ENCODE measurements around the gene TMEM161A. TPM values are rescaled to one million over a fixed set of nuclear protein-coding genes. Genes with fewer than 3 reads are reported as not detected.
A peak's percentile ranks its signal among the peaks of the same experiment; 100 is the strongest.

Gene TMEM161A
- total and polyA plus RNA-seq, 2 of the 13 experiments (the other 11 are each of a cell fraction or from before 2014, with no cell fraction given) = 25.9 to 31.4 TPM

- peak; percentile 68; the same call in 1 of the 2 replicates for TF ChIP-seq ZNF142 (CRISPR knock-in tag; IDR thresholded peaks at IDR 0.05)
- no peak for TF ChIP-seq MED8 (CRISPR knock-in tag; IDR thresholded peaks at IDR 0.05; ENCODE audit: insufficient replicate concordance)
- 0 out of 2 replicates have a peak, but pooled peaks have one; percentile 32 for TF ChIP-seq ZNF276 (CRISPR knock-in tag; IDR thresholded peaks at IDR 0.05; ENCODE audit: low read depth)
- TF ChIP-seq HNRNPLL (IDR thresholded peaks at IDR 0.05; ENCODE audit: low read depth, low read length, poor library complexity, severe bottlenecking) = no peak
- TF ChIP-seq ZNF567 (CRISPR knock-in tag; IDR thresholded peaks at IDR 0.05; ENCODE audit: borderline replicate concordance) = peak; percentile 75; the same call in 1 of the 2 replicates
- TF ChIP-seq ZNF841 (CRISPR knock-in tag; IDR thresholded peaks at IDR 0.05; ENCODE audit: borderline replicate concordance) = no peak
- TF ChIP-seq U2AF1 (optimal IDR thresholded peaks at IDR 0.05; ENCODE audit: low read depth, low read length) = no peak
- TF ChIP-seq ZNF124 (CRISPR knock-in tag; IDR thresholded peaks at IDR 0.05) = no peak
- peak; percentile 91 for TF ChIP-seq RFXAP (CRISPR knock-in tag; IDR thresholded peaks at IDR 0.05; ENCODE audit: borderline replicate concordance)
- TF ChIP-seq TEF (CRISPR knock-in tag; IDR thresholded peaks at IDR 0.05) = peak; percentile 42; the same call in 1 of the 2 replicates
- no peak for TF ChIP-seq ZFP62 (CRISPR knock-in tag; IDR thresholded peaks at IDR 0.05)
- no peak for TF ChIP-seq GPBP1L1 (CRISPR knock-in tag; IDR thresholded peaks at IDR 0.05)
- TF ChIP-seq ZMYM3 (CRISPR knock-in tag; IDR thresholded peaks at IDR 0.05) = no peak; the same call in 1 of the 2 replicates
- peak; percentile 90 for TF ChIP-seq POLR2AphosphoS5 (IDR thresholded peaks at IDR 0.05; ENCODE audit: low read depth, low read length)
- TF ChIP-seq MEIS2 (CRISPR knock-in tag; IDR thresholded peaks at IDR 0.05) = no peak
- no peak for TF ChIP-seq THRA (CRISPR knock-in tag; IDR thresholded peaks at IDR 0.05; ENCODE audit: borderline replicate concordance)
These were observed at the start of gene TMEM161A (continued) for GRCh38 chr19:19138109-19138981.
